Right atrium auricular region (tissue), 2 donors: Measurements from ENCODE around the gene AQP2. TPM values are rescaled to one million over a fixed set of nuclear protein-coding genes. Genes with fewer than 3 reads are reported as not detected.

Experiments
- DNase-seq: peaks from one replicate; pipeline ENCODE4 v3.0.0-alpha.2; 2019; ENCODE audit warnings: low spot score
- H3K27ac ChIP-seq, 2 donors: fragments of 200-600 bp; sonication (generic); 1 replicate in 1 of 2; 2 replicates in 1 of 2; pipeline ENCODE4 v1.5.1; 2016 to 2019
- H3K27me3 ChIP-seq, 2 donors: fragments of 200-600 bp; sonication (generic); one replicate each; pipeline versions ENCODE4 v1.5.1 to v1.6.0; 2017 to 2019
- H3K36me3 ChIP-seq: fragments of 200-600 bp; sonication (generic); one replicate; pipeline ENCODE4 v1.5.1; 2016
- H3K4me1 ChIP-seq, 2 donors: fragments of 200-600 bp; sonication (generic); one replicate each; pipeline versions ENCODE4 v1.5.1 to v1.6.0; 2017 to 2019
- H3K4me3 ChIP-seq, 2 donors: fragments of 200-600 bp; sonication (generic); 1 replicate in 1 of 2; 2 replicates in 1 of 2; pipeline ENCODE4 v1.5.1; 2017 to 2019; ENCODE audit warnings: mild to moderate bottlenecking in 1 of 2, moderate library complexity in 1 of 2
- H3K9me3 ChIP-seq, 2 donors: fragments of 200-600 bp; sonication (generic); one replicate each; pipeline ENCODE4 v1.5.1; 2019
- total RNA-seq, 2 donors: library from RNA; depleted of rRNA; stranded (reverse); fragments of >200 nt; gene quantifications; one replicate each; pipeline ENCODE4 v1.1.0, GENCODE V29; 2016
- TF ChIP-seq, protein P1 (sequence below), 2 donors: fragments of 200-600 bp; sonication (generic); IDR thresholded peaks; one replicate each; pipeline ENCODE4 v1.5.1; 2019; ENCODE audit warnings: antibody characterized with exemption in 2 of 2

The AQP2 gene
- total RNA-seq, 2 donors from 2014 or later = 0.83 TPM; not detected in 1

DNA sequence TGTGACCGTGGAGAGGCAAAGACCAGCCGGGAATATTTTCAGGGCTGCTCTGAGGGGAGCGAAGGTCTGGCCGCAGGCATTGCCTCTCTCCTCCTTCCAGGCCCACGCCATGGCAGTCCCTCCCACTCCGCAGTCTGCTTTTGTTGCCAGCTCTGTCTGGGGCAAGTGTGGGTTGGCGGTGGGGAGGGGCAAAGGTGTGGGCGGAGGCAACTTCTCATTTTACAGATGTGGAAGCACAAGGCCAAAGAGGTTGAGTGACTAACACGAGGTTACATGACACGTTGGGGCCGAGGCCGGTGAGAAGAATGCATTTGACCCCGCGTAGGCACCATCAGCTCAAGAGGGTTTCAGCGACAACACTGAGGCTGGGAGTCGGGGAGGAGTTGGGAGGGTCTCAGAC lies 40.7 kb upstream of the AQP2 start:
- no peaks in the 10 kb centered on the region for H3K4me1 ChIP-seq
- no peaks in the 10 kb centered on the region for H3K9me3 ChIP-seq
- H3K27ac ChIP-seq = no peak overlapping the region
- no peak for DNase-seq
- H3K4me3 ChIP-seq = no peak overlapping the region
- no peaks in the 10 kb centered on the region for H3K36me3 ChIP-seq
- H3K27me3 ChIP-seq = no peaks in the 10 kb centered on the region
- TF ChIP-seq, protein P1, sequence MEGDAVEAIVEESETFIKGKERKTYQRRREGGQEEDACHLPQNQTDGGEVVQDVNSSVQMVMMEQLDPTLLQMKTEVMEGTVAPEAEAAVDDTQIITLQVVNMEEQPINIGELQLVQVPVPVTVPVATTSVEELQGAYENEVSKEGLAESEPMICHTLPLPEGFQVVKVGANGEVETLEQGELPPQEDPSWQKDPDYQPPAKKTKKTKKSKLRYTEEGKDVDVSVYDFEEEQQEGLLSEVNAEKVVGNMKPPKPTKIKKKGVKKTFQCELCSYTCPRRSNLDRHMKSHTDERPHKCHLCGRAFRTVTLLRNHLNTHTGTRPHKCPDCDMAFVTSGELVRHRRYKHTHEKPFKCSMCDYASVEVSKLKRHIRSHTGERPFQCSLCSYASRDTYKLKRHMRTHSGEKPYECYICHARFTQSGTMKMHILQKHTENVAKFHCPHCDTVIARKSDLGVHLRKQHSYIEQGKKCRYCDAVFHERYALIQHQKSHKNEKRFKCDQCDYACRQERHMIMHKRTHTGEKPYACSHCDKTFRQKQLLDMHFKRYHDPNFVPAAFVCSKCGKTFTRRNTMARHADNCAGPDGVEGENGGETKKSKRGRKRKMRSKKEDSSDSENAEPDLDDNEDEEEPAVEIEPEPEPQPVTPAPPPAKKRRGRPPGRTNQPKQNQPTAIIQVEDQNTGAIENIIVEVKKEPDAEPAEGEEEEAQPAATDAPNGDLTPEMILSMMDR (IDR thresholded peaks at IDR 0.05) = no peak

DNA sequence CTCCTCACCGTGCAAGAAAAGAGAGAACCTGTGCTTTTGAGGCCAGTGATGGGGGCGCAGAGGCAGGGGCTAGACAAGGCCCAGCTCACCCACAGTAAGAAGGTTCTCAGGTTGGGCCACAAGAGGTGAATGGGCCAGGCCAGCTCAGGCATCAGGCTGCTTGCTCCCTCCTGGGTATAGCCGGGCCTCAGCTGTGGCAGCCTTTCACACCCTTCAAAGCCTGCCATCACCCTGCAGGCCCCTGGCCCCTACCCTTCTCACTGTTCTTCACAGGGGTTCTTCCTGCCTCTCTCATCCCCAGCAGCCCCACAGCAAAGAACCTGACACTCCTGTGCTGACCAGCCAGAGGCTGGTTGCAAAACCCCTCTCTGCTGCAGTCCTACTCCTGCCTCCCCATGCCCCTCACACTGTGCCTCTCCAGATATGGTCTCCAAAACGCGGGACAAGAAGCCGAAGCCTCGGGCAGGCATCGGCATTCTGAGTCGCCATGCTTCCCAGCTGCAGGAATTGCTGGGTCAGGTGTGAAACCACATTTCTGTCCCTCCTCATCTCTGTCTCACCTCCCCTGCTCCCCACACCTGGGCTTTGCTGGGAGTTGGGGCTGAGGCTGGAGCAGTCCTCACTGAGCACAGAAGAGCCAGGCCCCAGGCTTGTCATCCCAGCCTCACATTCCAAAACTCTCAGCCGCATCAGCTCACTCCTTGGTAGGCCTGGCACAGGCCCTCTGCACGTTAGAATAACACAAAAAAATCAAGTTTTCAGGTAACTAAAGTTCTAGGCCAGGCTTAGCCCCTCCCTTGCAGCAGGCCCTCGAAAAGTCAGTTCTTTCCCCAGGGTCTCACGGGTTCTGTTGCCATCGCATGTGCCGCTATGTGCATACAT lies 40.0 kb upstream of the AQP2 start:
- DNase-seq = no peak
- H3K36me3 ChIP-seq = no peaks in the 10 kb centered on the region
- H3K27ac ChIP-seq = no peak overlapping the region
- TF ChIP-seq, protein P1 (IDR thresholded peaks at IDR 0.05) = no peak
- H3K9me3 ChIP-seq = no peaks in the 10 kb centered on the region
- H3K4me1 ChIP-seq = no peaks in the 10 kb centered on the region
- no peak overlapping the region for H3K4me3 ChIP-seq
- no peaks in the 10 kb centered on the region for H3K27me3 ChIP-seq

- no peak for DNase-seq
- no peaks in the 10 kb centered on the region for H3K9me3 ChIP-seq
- no peaks in the 10 kb centered on the region for H3K4me1 ChIP-seq
- no peak overlapping the region for H3K4me3 ChIP-seq
- H3K27me3 ChIP-seq = no peaks in the 10 kb centered on the region
- H3K27ac ChIP-seq = no peak overlapping the region
- no peaks in the 10 kb centered on the region for H3K36me3 ChIP-seq
- TF ChIP-seq, protein P1 (IDR thresholded peaks at IDR 0.05) = no peak
Measured at GRCh38 chr12:49911213-49911605, 39.3 kb upstream of the AQP2 start.

GRCh38 chr12:49912345-49913255 lies 37.9 kb upstream of the AQP2 start:
- no peaks in the 10 kb centered on the region for H3K36me3 ChIP-seq
- H3K9me3 ChIP-seq = no peaks in the 10 kb centered on the region
- H3K4me1 ChIP-seq = no peaks in the 10 kb centered on the region
- H3K27ac ChIP-seq = no peak overlapping the region
- no peak overlapping the region for H3K4me3 ChIP-seq
- TF ChIP-seq, protein P1 (IDR thresholded peaks at IDR 0.05) = no peak
- no peak for DNase-seq
- no peaks in the 10 kb centered on the region for H3K27me3 ChIP-seq

DNA sequence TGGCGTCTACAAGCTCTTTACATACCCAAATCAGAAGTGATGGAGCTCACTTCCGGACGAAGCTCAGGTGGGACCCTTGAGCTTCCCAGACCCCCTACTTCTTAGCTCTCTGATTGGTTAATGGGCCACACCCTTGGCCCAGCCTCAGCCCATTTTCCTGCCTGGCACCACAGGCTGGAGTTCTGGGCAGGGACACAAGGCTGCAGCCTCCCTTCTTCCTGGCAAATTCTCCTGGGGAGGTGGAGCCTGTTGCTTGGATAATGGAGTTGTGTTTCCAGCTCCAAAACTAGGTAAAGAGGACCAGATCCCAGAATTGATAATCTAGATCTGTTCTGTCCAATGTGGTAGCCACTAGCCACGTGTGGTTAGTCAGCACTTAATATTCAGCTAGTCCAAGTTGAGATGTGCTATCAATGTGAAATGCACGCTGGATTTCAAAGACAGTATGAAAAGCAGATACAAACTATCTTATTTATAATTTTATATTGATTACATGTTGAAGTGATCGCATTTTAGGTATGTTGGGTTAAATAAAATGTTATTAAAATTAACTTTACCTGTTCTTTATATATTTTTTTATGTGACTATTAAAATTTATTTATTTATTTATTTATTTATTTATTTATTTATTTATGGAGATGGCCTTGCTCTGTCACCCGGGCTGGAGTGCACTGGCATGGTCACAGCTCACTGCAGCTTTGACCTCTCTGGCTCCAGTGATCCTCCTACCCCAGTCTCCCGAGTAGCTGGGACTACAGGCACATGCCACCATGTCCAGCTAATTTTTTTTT lies 34.2 kb upstream of the AQP2 start:
- Histone ChIP-seq H3K36me3 (no peaks in the 10 kb centered on the region), H3K4me3 (no peak overlapping the region), H3K27me3 (no peaks in the 10 kb centered on the region), H3K9me3 (no peaks in the 10 kb centered on the region), H3K4me1 (no peaks in the 10 kb centered on the region), H3K27ac (no peak overlapping the region)
- no peak for DNase-seq
- TF ChIP-seq, protein P1 (IDR thresholded peaks at IDR 0.05) = no peak
